Activated CD4-positive, alpha-beta T cell treated with anti-CD3 and anti-CD28 coated beads for 36 hours (primary cell): ENCODE results near the gene DPM3. TPM values are rescaled to one million over a fixed set of nuclear protein-coding genes. Genes with fewer than 3 reads are reported as not detected.
"Not testable (repeated sequence)": the region's sequence is repeated elsewhere in the genome, so short reads cannot be mapped to it uniquely, and the experiment has no call there.

ENCODE experiments used
- ATAC-seq: fragments of 200-7000 bp; cut with Tn5 transposase; one replicate; pipeline ENCODE4 v1.10.0; 2021; ENCODE audit warnings: mild to moderate bottlenecking, moderate library complexity
- CTCF ChIA-PET: fragments of 350-600 bp; sonication (Branson Sonifier 250); formaldehyde crosslinking; loops from one replicate; lab custom pipeline; 2021; ENCODE audit warnings: antibody characterized with exemption; lab: Charles Lee
- POLR2A ChIA-PET: fragments of 350-600 bp; sonication (Branson Sonifier 250); formaldehyde crosslinking; loops from one replicate; lab custom pipeline; 2021; ENCODE audit warnings: antibody characterized with exemption, inconsistent platforms; lab: Charles Lee
- DNase-seq: peaks from one replicate; pipeline ENCODE4 v3.0.0-alpha.2; 2020
- H3K27ac Mint-ChIP-seq: one replicate; pipeline ENCODE4 v1.8.0; 2021; ENCODE audit warnings: mixed read lengths
- H3K27me3 Mint-ChIP-seq: one replicate; pipeline ENCODE4 v1.8.0; 2021; ENCODE audit warnings: mixed read lengths
- H3K36me3 Mint-ChIP-seq: one replicate; pipeline ENCODE4 v1.8.0; 2021; ENCODE audit warnings: low read depth, mixed read lengths
- H3K4me1 Mint-ChIP-seq: one replicate; pipeline ENCODE4 v1.8.0; 2021; ENCODE audit warnings: mixed read lengths
- H3K4me3 Mint-ChIP-seq: one replicate; pipeline ENCODE4 v1.8.0; 2021; ENCODE audit warnings: mild to moderate bottlenecking, moderate library complexity, mixed read lengths
- H3K9me3 Mint-ChIP-seq: one replicate; pipeline ENCODE4 v1.8.0; 2021; ENCODE audit warnings: low read depth, mixed read lengths
- intact Hi-C, 2 experiments: fragments of 100-400 bp; cut with DNase I in 1 of 2; cut with micrococcal nuclease in 1 of 2; formaldehyde crosslinking; loops; one replicate each; pipeline versions ENCODE4 v1.14.2 to v1.15.1; 2022 to 2024; cut with DNase I, micrococcal nuclease
- total RNA-seq, 2 experiments: library from RNA; stranded (reverse); gene quantifications; one replicate each; pipeline ENCODE4 v1.2.3, GENCODE V29; 2021

Gene DPM3
- total RNA-seq, 2 experiments from 2014 or later, result 29.8 to 34.3 TPM

- Mint-ChIP-seq H3K4me1 (peaks cover 34% of the 10 kb centered on the region), H3K36me3 (peaks cover 28% of the 10 kb centered on the region), H3K27me3 (no peaks in the 10 kb centered on the region), H3K4me3 (no peak overlapping the region), H3K27ac (no peak overlapping the region), H3K9me3 (no peaks in the 10 kb centered on the region)
- CTCF ChIA-PET, result interaction anchor here (0.6 to 5.4 kb wide), 22 partner anchors 9 to 607 kb away, joined by 3 to 64 read pairs (median 6); partner anchors contain the start of genes DPM3, PBXIP1 and SLC50A1
- no peak for DNase-seq
- ATAC-seq, result no peak
- intact Hi-C loops, result loop anchor here in 1 of 2 experiments (1.0 kb wide), 2 partner anchors 77 to 105 kb away; partner anchors contain the start of gene EFNA4
- POLR2A ChIA-PET, result interaction anchor here (1.5 kb wide), 1 partner anchor 77 kb away, joined by 10 read pairs; no protein-coding TSS in a partner anchor
These were observed 28.3 kb upstream of the DPM3 start for GRCh38 chr1:155168456-155169210.

DNA sequence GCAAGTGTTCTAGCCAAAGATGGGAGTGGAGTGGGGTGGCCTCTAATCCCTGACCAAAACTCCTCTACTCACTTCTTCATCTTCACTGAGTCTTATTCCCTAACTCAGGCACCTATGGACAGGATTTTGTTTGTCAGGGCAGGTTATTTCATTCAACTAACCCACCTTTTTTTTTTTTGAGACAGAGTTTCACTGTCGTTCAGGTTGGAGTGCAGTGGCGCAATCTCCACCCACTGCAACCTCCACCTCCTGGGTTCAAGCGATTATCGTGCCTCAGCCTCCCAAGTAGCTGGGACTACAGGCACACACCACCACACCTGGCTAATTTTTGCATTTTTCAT lies 27.7 kb upstream of the DPM3 start:
- H3K4me1 Mint-ChIP-seq, result peaks cover 28% of the 10 kb centered on the region
- H3K27ac Mint-ChIP-seq, DNase-seq, H3K27me3 Mint-ChIP-seq, H3K9me3 Mint-ChIP-seq, H3K4me3 Mint-ChIP-seq, ATAC-seq: not testable (repeated sequence)
- H3K36me3 Mint-ChIP-seq, result peaks cover 26% of the 10 kb centered on the region
- intact Hi-C loops, result loop anchor here in 1 of 2 experiments (1.0 kb wide), 2 partner anchors 77 to 105 kb away; partner anchors contain the start of gene EFNA4
- POLR2A ChIA-PET, result interaction anchor here (1.5 kb wide), 1 partner anchor 76 kb away, joined by 10 read pairs; no protein-coding TSS in a partner anchor
- CTCF ChIA-PET, result interaction anchor here (0.6 to 5.4 kb wide), 20 partner anchors 9 to 608 kb away, joined by 3 to 64 read pairs (median 6); partner anchors contain the start of genes DPM3, PBXIP1 and SLC50A1

DNA sequence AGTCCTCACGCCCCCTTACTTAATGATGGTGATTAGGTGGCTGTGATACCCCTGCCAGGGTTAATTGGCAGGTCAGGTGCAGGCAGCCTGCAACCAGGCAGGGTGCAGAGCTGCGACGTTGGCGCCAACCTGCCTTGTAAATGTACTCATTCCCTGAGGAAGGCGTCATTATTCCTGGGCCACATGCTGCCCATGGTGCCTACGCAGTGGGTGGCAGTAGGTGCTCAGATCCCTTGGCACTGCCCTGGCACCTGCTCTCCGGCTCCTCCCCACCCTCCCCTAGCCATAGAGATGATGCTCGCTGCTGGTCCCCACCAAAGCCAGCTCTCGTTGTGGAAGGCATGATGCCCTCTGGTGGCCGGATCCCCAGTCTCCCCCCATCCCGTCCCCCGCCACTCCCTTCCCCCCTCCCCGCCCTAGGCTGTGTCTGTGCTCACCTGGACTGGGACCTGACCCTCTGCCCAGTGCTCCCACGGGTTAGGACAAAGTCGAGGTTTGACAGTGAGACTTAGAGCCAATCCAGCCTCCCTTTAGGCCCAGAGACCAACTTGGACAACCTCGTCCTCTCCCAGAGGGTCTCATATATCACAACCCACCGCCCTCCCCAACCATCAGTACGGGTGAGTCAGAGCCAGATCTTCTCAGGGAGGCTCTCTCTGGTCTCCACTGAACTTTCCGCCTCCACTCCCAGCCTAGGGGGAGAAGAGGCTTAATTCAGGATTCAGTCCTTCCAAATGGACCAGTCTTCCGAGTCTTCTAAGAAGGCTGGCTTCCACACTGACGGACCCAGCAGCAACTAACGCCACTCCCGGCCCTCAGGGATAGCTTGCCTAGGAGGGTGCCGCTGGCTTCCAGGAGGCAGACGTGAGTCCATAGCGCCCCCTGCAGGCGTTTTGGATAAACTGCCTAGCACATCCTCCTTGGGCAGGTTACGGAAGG lies 27.1 kb upstream of the DPM3 start:
- ChIA-PET POLR2A (interaction anchor here (0.6 to 1.5 kb wide), 2 partner anchors 76 to 82 kb away, joined by 5 to 10 read pairs; no protein-coding TSS in a partner anchor), CTCF (interaction anchor here (0.6 to 5.4 kb wide), 24 partner anchors 9 to 1085 kb away, joined by 3 to 64 read pairs (median 5); partner anchors contain the start of genes DPM3, PBXIP1 and SLC50A1)
- H3K27ac Mint-ChIP-seq, result peak overlapping the region; percentile 1

GRCh38 chr1:155166471-155167165 lies 26.3 kb upstream of the DPM3 start:
- H3K9me3 Mint-ChIP-seq, result no peaks in the 10 kb centered on the region
- H3K27ac Mint-ChIP-seq, result no peak overlapping the region
- H3K4me3 Mint-ChIP-seq, result peak overlapping the region; percentile 21
- no peak for DNase-seq
- H3K4me1 Mint-ChIP-seq, result peaks cover 19% of the 10 kb centered on the region
- H3K27me3 Mint-ChIP-seq, result no peaks in the 10 kb centered on the region
- CTCF ChIA-PET, result interaction anchor here (0.7 to 5.4 kb wide), 14 partner anchors 11 to 260 kb away, joined by 3 to 64 read pairs (median 6); no protein-coding TSS in a partner anchor
- POLR2A ChIA-PET, result interaction anchor here (0.6 to 1.5 kb wide), 2 partner anchors 75 to 82 kb away, joined by 5 to 10 read pairs; no protein-coding TSS in a partner anchor
- no peak for ATAC-seq
- intact Hi-C loops, result loop anchor here in 1 of 2 experiments (1.0 kb wide), 1 partner anchor 75 kb away; no protein-coding TSS in a partner anchor
- peaks cover 17% of the 10 kb centered on the region for H3K36me3 Mint-ChIP-seq

More for the DNA sequence above, 27.1 kb upstream of the DPM3 start:
- intact Hi-C loops, result loop anchor here (1.0 kb wide), 2 partner anchors 76 to 104 kb away; partner anchors contain the start of gene EFNA4 (in 1 of the 2)
- Mint-ChIP-seq H3K36me3 (peaks cover 23% of the 10 kb centered on the region), H3K27me3 (no peaks in the 10 kb centered on the region), H3K4me3 (peak overlapping the region; percentile 21), H3K4me1 (peaks cover 26% of the 10 kb centered on the region), H3K9me3 (no peaks in the 10 kb centered on the region)
- DNase-seq (peak; percentile 95), ATAC-seq (peak; percentile 88)

DNA sequence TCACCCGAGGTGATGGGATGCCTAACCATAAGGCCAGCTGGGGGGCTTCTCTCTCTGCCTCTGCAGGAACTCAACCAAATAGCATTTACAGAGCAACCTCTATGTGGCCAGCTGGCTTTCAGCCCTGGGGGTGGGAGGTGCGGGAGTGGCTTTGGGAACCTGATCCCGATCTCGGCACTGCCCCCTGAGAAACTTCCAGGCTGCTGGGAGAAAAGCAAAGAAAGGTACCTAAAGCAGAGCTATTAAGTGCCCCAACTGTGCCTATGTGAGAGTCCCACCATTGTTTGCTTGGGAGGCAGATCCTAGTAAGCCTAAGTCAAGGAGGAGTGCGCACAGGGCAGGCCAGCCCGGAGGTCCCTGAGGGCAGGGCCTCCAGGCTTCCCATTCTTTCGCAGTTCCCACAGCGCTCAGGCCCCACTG lies 25.7 kb upstream of the DPM3 start:
- Mint-ChIP-seq H3K4me3 (no peak overlapping the region), H3K27me3 (no peaks in the 10 kb centered on the region), H3K9me3 (no peaks in the 10 kb centered on the region), H3K36me3 (peaks cover 15% of the 10 kb centered on the region), H3K4me1 (peaks cover 17% of the 10 kb centered on the region), H3K27ac (no peak overlapping the region)
- CTCF ChIA-PET, result interaction anchor here (0.6 to 5.4 kb wide), 12 partner anchors 10 to 259 kb away, joined by 3 to 64 read pairs (median 5); no protein-coding TSS in a partner anchor
- no peak for DNase-seq
- no peak for ATAC-seq
- intact Hi-C loops, result no loop called here
- POLR2A ChIA-PET, result no interaction called here

DNA sequence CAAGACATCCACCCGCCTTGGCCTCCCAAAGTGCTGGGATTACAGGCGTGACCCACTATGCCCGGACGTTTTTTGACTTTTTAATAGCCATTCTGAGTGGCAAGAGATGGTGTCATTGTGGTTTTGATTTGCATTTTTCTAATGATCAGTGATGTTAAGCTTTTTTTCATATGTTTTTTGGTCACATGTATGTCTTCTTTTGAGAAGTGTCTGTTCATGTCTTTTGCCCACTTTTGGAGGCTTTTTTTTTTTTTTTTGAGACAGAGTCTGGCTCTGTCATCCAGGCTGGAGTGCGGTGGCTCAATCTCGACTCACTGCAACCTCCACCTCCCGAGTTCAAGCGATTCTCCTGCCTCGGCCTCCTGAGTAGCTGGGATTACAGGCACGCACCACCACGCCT lies 24.3 kb upstream of the DPM3 start:
- H3K27ac Mint-ChIP-seq, H3K27me3 Mint-ChIP-seq, POLR2A ChIA-PET, intact Hi-C loops, H3K9me3 Mint-ChIP-seq, H3K4me3 Mint-ChIP-seq, ATAC-seq, DNase-seq, H3K36me3 Mint-ChIP-seq: not testable (repeated sequence)
- CTCF ChIA-PET, result interaction anchor here (0.8 to 1.5 kb wide), 3 partner anchors 10 to 79 kb away, joined by 3 to 8 read pairs (median 4); no protein-coding TSS in a partner anchor
- peaks cover 15% of the 10 kb centered on the region for H3K4me1 Mint-ChIP-seq

DNA sequence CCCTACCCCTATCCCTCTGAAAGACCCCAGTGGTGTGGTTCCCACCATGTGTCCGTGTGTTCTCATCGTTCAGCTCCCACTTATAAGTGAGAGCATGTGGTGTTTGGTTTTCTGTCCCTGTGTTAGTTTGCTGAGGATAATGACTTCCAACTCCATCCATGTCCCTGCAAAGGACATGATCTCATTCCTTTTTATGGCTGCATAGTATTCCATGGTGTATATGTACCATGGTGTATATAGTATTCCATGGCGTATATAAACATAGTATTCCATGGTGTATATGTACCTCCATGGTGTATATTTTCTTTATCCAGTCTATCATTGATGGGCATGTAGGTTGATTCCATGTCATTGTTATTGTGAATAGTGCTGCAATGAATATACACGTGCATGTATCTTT lies 23.5 kb upstream of the DPM3 start:
- H3K27ac Mint-ChIP-seq, POLR2A ChIA-PET, DNase-seq, H3K27me3 Mint-ChIP-seq, H3K9me3 Mint-ChIP-seq, intact Hi-C loops, ATAC-seq, H3K4me3 Mint-ChIP-seq, H3K36me3 Mint-ChIP-seq: not testable (repeated sequence)
- CTCF ChIA-PET, result interaction anchor here (0.7 to 1.5 kb wide), 5 partner anchors 11 to 111 kb away, joined by 3 to 8 read pairs (median 4); no protein-coding TSS in a partner anchor
- peaks cover 15% of the 10 kb centered on the region for H3K4me1 Mint-ChIP-seq

DNA sequence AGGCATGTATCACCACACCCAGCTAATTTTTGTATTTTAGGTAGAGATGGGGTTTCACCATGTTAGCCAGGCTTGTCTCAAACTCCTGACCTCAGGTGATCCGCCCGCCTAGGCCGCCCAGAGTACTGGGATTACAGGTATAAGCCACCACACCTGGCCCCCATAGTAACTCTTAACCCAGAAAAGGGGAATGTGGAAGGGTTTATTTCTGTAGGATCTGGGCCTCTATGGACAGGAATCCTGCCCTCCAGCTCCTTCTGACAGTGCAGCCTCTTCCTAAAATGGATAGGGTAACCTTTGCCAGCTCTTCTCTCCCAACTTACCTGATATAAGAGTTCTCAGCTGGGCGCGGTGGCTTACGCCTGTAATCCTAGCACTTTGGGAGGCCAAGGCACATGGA lies 22.3 kb upstream of the DPM3 start:
- H3K4me1 Mint-ChIP-seq, H3K4me3 Mint-ChIP-seq, ATAC-seq, H3K36me3 Mint-ChIP-seq, H3K27me3 Mint-ChIP-seq, intact Hi-C loops, POLR2A ChIA-PET, H3K27ac Mint-ChIP-seq, H3K9me3 Mint-ChIP-seq, DNase-seq: not testable (repeated sequence)
- CTCF ChIA-PET, result interaction anchor here (0.6 to 1.3 kb wide), 3 partner anchors 10 to 71 kb away, joined by 3 to 10 read pairs (median 5); partner anchors contain the start of gene KRTCAP2

DNA sequence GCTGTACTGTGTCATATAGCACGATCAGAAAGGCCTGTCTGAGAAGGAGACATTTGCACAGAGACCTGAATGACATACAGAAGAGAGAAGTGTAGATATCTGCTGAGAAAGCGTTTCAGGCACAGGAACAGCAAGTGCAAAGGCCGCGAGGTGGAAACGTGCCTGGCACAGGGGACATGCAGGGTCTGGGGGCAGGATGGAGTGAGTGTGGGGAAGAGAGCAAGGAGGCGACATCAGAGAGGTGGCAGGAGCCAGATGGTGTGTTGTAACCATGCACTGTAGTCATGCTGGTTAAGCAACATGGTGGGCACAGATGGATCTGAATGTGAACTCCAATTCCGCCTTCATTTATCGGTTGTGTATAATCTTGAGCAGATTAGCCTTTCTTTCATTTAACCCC lies 19.8 kb upstream of the DPM3 start:
- DNase-seq (no peak), ATAC-seq (no peak)
- ChIA-PET POLR2A (no interaction called here), CTCF (interaction anchor here (1.0 kb wide), 2 partner anchors 12 to 69 kb away, joined by 3 read pairs; partner anchors contain the start of gene KRTCAP2)
- Mint-ChIP-seq H3K4me1 (no peaks in the 10 kb centered on the region), H3K36me3 (no peaks in the 10 kb centered on the region), H3K27me3 (no peaks in the 10 kb centered on the region), H3K27ac (no peak overlapping the region), H3K9me3 (no peaks in the 10 kb centered on the region), H3K4me3 (no peak overlapping the region)
- intact Hi-C loops, result no loop called here

DNA sequence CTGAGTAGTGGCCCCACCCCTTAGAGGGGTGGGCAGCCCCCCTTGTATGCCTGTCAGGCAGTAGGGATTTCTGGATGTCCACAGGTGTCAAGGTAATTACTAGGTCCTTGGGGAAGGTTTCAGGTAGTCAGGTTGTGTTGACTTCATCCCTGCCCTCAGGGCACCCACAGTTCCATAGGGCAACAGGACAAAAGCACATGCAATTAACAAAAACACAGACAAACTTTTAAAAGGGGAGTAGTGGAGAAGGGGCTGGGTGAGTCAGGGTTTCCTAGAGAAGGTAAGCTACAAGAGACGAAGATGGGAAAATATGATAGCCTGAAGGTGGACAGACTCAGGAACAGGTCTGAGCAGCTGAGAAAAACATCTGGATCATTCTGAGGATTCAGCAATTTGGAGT lies 18.7 kb upstream of the DPM3 start:
- H3K36me3 Mint-ChIP-seq, result no peaks in the 10 kb centered on the region
- H3K27ac Mint-ChIP-seq, result no peak overlapping the region
- H3K4me1 Mint-ChIP-seq, result no peaks in the 10 kb centered on the region
- ATAC-seq (no peak), DNase-seq (no peak)
- H3K9me3 Mint-ChIP-seq, result no peaks in the 10 kb centered on the region
- intact Hi-C loops, result no loop called here
- POLR2A ChIA-PET, result no interaction called here
- CTCF ChIA-PET, result interaction anchor here (1.0 kb wide), 1 partner anchor 67 kb away, joined by 3 read pairs; no protein-coding TSS in a partner anchor
- H3K4me3 Mint-ChIP-seq, result no peak overlapping the region
- H3K27me3 Mint-ChIP-seq, result no peaks in the 10 kb centered on the region
